ENCODE measurements around the gene C2CD3. TPM values are rescaled to one million over a fixed set of nuclear protein-coding genes. Genes with fewer than 3 reads are reported as not detected.

Gene C2CD3
- total and polyA plus RNA-seq, 7 donors = 5.1 to 14.4 (median 9.7) TPM

DNA sequence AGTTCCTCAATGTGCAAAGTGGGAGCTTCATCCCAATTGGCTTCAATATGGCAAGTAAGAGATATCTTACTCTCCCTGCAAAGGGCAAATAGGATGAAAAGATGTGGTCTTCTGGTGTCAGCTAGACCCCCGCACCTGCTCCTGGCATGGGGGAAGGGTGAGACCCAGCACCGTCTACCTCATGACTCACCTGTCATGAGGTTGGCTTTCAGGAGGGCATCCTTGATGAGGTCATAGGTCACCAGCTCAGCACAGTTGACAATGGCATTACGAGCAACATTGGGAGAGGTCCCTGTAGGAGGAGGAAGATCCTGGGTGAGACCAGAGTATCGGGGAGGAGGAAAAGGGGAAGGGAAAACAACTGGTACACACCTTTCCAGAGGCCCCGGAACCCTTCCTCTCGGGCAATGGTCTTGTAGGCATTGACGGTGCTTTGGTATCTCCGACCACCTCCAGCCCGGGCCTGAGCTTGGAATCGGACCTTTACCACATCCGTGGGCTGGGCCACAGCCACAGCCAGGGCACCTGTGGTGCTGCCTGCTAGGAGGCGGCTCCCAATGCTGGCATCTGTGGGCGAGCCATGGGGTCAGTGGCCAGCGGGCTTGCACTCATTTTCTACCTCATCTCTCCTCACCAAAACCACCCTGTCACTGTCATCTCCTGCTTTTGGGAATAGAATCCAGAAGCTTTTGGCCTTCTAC is 194.2 kb downstream of the C2CD3 start:
- H3K36me3 ChIP-seq (ENCODE audit: insufficient read depth in 1 of 2, low read depth in 1 of 2) = peaks cover 0 to 70% of the 10 kb centered on the region in 2 donors
- H3K9me3 ChIP-seq = no peaks in the 10 kb centered on the region
- no peak overlapping the region for H3K4me3 ChIP-seq
- no peaks in the 10 kb centered on the region for H3K27me3 ChIP-seq (ENCODE audit: insufficient read depth in 3 of 3, low read length in 2 of 3)
- TF ChIP-seq, protein P1, sequence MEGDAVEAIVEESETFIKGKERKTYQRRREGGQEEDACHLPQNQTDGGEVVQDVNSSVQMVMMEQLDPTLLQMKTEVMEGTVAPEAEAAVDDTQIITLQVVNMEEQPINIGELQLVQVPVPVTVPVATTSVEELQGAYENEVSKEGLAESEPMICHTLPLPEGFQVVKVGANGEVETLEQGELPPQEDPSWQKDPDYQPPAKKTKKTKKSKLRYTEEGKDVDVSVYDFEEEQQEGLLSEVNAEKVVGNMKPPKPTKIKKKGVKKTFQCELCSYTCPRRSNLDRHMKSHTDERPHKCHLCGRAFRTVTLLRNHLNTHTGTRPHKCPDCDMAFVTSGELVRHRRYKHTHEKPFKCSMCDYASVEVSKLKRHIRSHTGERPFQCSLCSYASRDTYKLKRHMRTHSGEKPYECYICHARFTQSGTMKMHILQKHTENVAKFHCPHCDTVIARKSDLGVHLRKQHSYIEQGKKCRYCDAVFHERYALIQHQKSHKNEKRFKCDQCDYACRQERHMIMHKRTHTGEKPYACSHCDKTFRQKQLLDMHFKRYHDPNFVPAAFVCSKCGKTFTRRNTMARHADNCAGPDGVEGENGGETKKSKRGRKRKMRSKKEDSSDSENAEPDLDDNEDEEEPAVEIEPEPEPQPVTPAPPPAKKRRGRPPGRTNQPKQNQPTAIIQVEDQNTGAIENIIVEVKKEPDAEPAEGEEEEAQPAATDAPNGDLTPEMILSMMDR (IDR thresholded peaks at IDR 0.05) = no peak
- 92 to 93% (median 92%) methylated on average over 14 of the region's 14 CpGs for whole genome bisulfite sequencing, 3 donors
- ATAC-seq (no peak), DNase-seq (peak in 1 of 2 donors; percentile 23)
- H3K4me1 ChIP-seq = peaks cover 15% of the 10 kb centered on the region
- intact Hi-C loops (cut with DNase I) = no loop called here
- no peak overlapping the region for H3K27ac ChIP-seq

DNA sequence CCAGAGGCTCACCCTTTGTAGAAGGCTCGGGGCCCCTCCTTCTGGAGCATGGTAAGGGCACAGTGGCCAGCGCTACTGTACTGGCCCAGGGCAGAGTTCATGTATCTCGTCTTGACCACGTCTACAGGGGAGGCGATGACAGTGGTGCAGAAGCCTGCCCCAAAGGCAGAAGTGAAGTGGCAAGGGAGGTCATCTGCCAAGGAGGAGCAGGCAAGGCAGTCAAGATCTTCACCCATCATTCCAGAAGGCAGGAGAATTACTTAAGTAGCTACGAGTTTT is 195.4 kb downstream of the C2CD3 start:
- peak in 1 of 2 donors; percentile 20 for DNase-seq
- Histone ChIP-seq H3K9me3 (no peaks in the 10 kb centered on the region), H3K4me1 (peaks cover 5% of the 10 kb centered on the region), H3K27ac (no peak overlapping the region), H3K27me3 (ENCODE audit: insufficient read depth in 3 of 3, low read length in 2 of 3) (no peaks in the 10 kb centered on the region), H3K36me3 (ENCODE audit: insufficient read depth in 1 of 2, low read depth in 1 of 2) (peaks cover 0 to 60% of the 10 kb centered on the region in 2 donors), H3K4me3 (no peak overlapping the region)
- no peak for ATAC-seq
- intact Hi-C loops (cut with DNase I) = no loop called here
- TF ChIP-seq, protein P1 (IDR thresholded peaks at IDR 0.05) = no peak
- WGBS, 3 donors = 86 to 95% (median 91%) methylated on average over 6 of the region's 6 CpGs

DNA sequence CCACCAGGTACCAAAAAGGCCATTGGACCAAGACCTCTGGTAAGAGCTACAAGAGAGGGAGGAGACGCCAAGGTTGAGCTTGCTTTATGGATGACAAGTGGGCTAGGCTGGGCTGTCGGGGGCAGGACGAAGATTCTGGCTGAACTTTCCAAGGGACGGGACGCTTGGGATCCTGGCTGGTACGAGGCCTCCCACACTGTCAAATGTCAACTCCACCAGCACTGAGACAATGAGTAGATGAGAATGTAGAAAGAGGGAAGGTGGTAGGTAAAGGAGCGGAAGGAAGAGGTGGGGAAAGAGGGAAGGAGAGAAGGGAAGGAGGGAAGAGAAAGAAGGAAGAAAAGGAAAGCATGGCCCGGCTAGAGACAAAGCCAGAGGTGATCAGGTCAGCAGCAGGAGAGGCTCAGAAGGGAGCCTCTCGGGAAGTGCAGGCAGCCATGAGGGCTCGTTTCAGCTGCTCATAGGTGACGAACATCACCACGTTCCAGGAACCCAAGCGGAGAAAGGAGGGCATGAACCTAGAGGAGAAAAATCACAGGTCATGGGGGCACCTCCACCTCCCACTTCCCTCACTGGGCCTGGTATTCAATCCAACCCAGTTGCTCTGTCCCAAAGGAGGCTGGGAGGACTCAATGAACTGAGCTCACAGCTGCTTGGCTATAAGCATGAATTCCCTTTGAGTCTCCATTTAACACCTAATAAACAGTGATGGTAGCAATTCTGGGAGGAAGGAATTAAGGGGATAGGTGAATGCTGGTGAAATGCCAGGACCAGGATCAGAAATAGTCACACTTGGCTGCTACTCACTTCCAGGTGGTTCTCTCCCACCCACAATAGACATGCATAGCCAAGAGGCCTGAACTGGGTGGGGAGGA is 196.0 kb downstream of the C2CD3 start:
- no peak overlapping the region for H3K4me3 ChIP-seq
- no peak for ATAC-seq
- H3K27me3 ChIP-seq (ENCODE audit: insufficient read depth in 3 of 3, low read length in 2 of 3) = no peaks in the 10 kb centered on the region
- peak in 1 of 2 donors; percentile 6 for DNase-seq
- no peaks in the 10 kb centered on the region for H3K4me1 ChIP-seq
- no peak overlapping the region for H3K27ac ChIP-seq
- intact Hi-C loops (cut with DNase I) = no loop called here
- no peaks in the 10 kb centered on the region for H3K9me3 ChIP-seq
- WGBS, 3 donors = 85 to 91% (median 90%) methylated on average over 13 of the region's 13 CpGs
- TF ChIP-seq, protein P1 (IDR thresholded peaks at IDR 0.05) = no peak
- H3K36me3 ChIP-seq (ENCODE audit: insufficient read depth in 1 of 2, low read depth in 1 of 2) = peaks cover 0 to 55% of the 10 kb centered on the region in 2 donors

DNA sequence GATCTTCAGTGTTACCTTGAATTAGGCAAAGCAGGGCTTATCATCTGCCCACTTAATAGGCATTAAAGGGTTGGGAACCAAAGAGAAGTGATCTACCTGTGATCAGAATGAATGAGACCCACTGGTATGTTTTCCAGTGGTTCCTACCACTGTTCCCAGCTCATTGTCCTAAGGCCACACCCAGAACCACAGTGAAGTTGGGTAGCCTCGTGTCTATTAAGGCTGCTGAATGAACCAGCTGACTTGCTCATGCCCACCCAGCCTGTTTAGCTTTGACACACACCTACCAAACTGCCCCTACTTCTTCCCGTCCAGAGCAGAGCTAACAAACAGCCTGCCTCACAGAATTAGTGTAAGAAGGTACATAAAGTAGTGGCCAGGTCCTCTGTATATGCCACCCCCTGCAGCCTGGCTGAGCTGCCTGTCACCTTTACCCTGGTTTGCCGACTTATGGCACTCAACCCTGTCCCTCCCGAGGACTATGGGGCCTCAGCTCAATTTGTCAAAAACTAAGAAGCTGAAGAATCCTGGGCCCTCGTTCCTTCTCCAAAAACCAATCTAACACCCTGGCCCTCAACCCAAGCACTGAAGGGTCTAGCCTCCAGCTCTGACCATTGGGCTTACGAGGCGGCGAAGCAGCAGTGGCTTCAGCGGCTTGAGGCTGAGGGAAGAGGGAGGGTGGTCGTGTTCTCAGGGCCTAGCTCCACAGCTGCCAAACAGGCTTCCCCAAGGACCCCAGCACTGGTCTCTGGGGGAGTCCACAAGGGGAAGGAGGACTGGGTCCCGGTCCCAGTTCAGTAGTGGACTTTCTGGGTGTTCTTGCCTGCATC is 198.0 kb downstream of the C2CD3 start:
- no peaks in the 10 kb centered on the region for H3K9me3 ChIP-seq
- intact Hi-C loops (cut with DNase I) = no loop called here
- no peaks in the 10 kb centered on the region for H3K4me1 ChIP-seq
- no peak for ATAC-seq
- H3K36me3 ChIP-seq (ENCODE audit: insufficient read depth in 1 of 2, low read depth in 1 of 2) = peaks cover 0 to 37% of the 10 kb centered on the region in 2 donors
- 82 to 86% (median 82%) methylated on average over 11 of the region's 11 CpGs for WGBS, 3 donors
- DNase-seq = peak in 1 of 2 donors; percentile 48
- H3K27me3 ChIP-seq (ENCODE audit: insufficient read depth in 3 of 3, low read length in 2 of 3) = no peaks in the 10 kb centered on the region
- no peak overlapping the region for H3K27ac ChIP-seq
- TF ChIP-seq, protein P1 (IDR thresholded peaks at IDR 0.05) = no peak
- no peak overlapping the region for H3K4me3 ChIP-seq
